ENCODE measurements around the gene CHRD. TPM values are rescaled to one million over a fixed set of nuclear protein-coding genes. Genes with fewer than 3 reads are reported as not detected.

CHRD gene
- total and polyA plus RNA-seq, 9 of the 15 experiments (the other 6 are each of a cell fraction or from before 2014, with no cell fraction given), result 0.11 to 1.3 (median 0.59) TPM; not detected in 3

DNA sequence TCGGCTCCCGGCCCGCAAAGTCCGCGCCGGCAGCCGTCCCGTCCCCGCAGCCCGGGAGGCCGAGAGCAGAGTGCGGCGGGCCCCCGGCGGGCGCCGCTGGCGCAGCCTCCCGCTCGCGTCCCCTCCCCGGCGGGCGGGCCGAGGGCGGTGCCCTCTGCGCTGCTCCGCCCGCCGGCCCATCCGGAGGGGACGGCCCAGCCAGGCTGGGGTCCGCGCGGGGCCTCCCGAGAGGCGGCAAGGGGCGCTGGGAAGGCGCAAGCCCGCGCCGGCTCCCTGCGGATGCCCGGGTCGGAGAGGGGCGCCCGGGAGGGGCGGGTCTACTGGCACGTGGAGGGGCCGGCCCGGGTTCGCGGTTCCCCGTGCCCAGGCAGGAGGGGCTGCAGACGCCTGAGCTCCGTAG is 18.3 kb upstream of the CHRD start, which contains the start of the genes CLCN2 and POLR2H (continued):
- TF ChIP-seq HDAC1 (IDR thresholded peaks at IDR 0.05), result no peak
- TF ChIP-seq, protein P1, sequence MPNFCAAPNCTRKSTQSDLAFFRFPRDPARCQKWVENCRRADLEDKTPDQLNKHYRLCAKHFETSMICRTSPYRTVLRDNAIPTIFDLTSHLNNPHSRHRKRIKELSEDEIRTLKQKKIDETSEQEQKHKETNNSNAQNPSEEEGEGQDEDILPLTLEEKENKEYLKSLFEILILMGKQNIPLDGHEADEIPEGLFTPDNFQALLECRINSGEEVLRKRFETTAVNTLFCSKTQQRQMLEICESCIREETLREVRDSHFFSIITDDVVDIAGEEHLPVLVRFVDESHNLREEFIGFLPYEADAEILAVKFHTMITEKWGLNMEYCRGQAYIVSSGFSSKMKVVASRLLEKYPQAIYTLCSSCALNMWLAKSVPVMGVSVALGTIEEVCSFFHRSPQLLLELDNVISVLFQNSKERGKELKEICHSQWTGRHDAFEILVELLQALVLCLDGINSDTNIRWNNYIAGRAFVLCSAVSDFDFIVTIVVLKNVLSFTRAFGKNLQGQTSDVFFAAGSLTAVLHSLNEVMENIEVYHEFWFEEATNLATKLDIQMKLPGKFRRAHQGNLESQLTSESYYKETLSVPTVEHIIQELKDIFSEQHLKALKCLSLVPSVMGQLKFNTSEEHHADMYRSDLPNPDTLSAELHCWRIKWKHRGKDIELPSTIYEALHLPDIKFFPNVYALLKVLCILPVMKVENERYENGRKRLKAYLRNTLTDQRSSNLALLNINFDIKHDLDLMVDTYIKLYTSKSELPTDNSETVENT (CRISPR knock-in tag; IDR thresholded peaks at IDR 0.05), result peak; percentile 21; the same call in 1 of the 2 replicates
- TF ChIP-seq MEF2A (IDR thresholded peaks at IDR 0.05; ENCODE audit: control insufficient read depth, low read depth, low read length), result no peak
- no peak for TF ChIP-seq ZC3H4 (CRISPR knock-in tag; IDR thresholded peaks at IDR 0.05; ENCODE audit: borderline replicate concordance)
- TF ChIP-seq CBX2 (IDR thresholded peaks at IDR 0.05; ENCODE audit: insufficient read depth, low read length, poor library complexity, severe bottlenecking), result no peak
- TF ChIP-seq GABPA (tag; conservative IDR thresholded peaks at IDR 0.05; ENCODE audit: low read depth), result no peak; the same call in 1 of the 2 replicates
- TF ChIP-seq ETV1 (tag; conservative IDR thresholded peaks at IDR 0.05; ENCODE audit: low read depth), result no peak
- no peak for TF ChIP-seq ZNF436 (CRISPR knock-in tag; IDR thresholded peaks at IDR 0.05)
- no peak for TF ChIP-seq PRMT5 (CRISPR knock-in tag; IDR thresholded peaks at IDR 0.05)
- peak; percentile 79 for TF ChIP-seq POLR2G (IDR thresholded peaks at IDR 0.05; ENCODE audit: low read depth, low read length)
- TF ChIP-seq RFX5 (IDR thresholded peaks at IDR 0.05; ENCODE audit: low read depth, low read length), result no peak
- TF ChIP-seq, protein P2, sequence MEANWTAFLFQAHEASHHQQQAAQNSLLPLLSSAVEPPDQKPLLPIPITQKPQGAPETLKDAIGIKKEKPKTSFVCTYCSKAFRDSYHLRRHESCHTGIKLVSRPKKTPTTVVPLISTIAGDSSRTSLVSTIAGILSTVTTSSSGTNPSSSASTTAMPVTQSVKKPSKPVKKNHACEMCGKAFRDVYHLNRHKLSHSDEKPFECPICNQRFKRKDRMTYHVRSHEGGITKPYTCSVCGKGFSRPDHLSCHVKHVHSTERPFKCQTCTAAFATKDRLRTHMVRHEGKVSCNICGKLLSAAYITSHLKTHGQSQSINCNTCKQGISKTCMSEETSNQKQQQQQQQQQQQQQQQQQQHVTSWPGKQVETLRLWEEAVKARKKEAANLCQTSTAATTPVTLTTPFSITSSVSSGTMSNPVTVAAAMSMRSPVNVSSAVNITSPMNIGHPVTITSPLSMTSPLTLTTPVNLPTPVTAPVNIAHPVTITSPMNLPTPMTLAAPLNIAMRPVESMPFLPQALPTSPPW (CRISPR knock-in tag; IDR thresholded peaks at IDR 0.05), result peak; percentile 47
- TF ChIP-seq THRA (IDR thresholded peaks at IDR 0.05), result no peak
- TF ChIP-seq, protein P3, sequence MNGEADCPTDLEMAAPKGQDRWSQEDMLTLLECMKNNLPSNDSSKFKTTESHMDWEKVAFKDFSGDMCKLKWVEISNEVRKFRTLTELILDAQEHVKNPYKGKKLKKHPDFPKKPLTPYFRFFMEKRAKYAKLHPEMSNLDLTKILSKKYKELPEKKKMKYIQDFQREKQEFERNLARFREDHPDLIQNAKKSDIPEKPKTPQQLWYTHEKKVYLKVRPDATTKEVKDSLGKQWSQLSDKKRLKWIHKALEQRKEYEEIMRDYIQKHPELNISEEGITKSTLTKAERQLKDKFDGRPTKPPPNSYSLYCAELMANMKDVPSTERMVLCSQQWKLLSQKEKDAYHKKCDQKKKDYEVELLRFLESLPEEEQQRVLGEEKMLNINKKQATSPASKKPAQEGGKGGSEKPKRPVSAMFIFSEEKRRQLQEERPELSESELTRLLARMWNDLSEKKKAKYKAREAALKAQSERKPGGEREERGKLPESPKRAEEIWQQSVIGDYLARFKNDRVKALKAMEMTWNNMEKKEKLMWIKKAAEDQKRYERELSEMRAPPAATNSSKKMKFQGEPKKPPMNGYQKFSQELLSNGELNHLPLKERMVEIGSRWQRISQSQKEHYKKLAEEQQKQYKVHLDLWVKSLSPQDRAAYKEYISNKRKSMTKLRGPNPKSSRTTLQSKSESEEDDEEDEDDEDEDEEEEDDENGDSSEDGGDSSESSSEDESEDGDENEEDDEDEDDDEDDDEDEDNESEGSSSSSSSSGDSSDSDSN (IDR thresholded peaks at IDR 0.05; ENCODE audit: borderline replicate concordance in 1 of 2, low read depth in 2 of 2, low read length in 2 of 2), result peak; percentile 83 to 85; a peak in 3 of 4 replicates
- TF ChIP-seq, protein P4, sequence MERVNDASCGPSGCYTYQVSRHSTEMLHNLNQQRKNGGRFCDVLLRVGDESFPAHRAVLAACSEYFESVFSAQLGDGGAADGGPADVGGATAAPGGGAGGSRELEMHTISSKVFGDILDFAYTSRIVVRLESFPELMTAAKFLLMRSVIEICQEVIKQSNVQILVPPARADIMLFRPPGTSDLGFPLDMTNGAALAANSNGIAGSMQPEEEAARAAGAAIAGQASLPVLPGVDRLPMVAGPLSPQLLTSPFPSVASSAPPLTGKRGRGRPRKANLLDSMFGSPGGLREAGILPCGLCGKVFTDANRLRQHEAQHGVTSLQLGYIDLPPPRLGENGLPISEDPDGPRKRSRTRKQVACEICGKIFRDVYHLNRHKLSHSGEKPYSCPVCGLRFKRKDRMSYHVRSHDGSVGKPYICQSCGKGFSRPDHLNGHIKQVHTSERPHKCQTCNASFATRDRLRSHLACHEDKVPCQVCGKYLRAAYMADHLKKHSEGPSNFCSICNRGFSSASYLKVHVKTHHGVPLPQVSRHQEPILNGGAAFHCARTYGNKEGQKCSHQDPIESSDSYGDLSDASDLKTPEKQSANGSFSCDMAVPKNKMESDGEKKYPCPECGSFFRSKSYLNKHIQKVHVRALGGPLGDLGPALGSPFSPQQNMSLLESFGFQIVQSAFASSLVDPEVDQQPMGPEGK (CRISPR knock-in tag; IDR thresholded peaks at IDR 0.05; ENCODE audit: borderline replicate concordance), result no peak
- TF ChIP-seq NFE2L1 (tag; IDR thresholded peaks at IDR 0.05; ENCODE audit: borderline replicate concordance, low read depth), result no peak
- no peak for TF ChIP-seq ZNF174 (CRISPR knock-in tag; IDR thresholded peaks at IDR 0.05)

All from K562 (cell line).